Body of pancreas (tissue), 4 donors: ENCODE measurements around the gene CCDC106.

Experiments used
- POLR2A ChIP-seq, 3 donors: fragments of 450-650 bp; IDR thresholded peaks; one replicate each; pipeline ENCODE4 v1.6.1; 2016; ENCODE audit warnings: antibody characterized with exemption in 3 of 3, mild to moderate bottlenecking in 2 of 3
- TF ChIP-seq, protein P1 (sequence below), 7 experiments: fragments of 450-650 bp in 4 of 7; fragments of 200-600 bp in 3 of 7; sonication (generic) in 3 of 7; IDR thresholded peaks; one replicate each; pipeline ENCODE4 v1.5.1; 2016 to 2019; ENCODE audit warnings: antibody characterized with exemption in 7 of 7

DNA sequence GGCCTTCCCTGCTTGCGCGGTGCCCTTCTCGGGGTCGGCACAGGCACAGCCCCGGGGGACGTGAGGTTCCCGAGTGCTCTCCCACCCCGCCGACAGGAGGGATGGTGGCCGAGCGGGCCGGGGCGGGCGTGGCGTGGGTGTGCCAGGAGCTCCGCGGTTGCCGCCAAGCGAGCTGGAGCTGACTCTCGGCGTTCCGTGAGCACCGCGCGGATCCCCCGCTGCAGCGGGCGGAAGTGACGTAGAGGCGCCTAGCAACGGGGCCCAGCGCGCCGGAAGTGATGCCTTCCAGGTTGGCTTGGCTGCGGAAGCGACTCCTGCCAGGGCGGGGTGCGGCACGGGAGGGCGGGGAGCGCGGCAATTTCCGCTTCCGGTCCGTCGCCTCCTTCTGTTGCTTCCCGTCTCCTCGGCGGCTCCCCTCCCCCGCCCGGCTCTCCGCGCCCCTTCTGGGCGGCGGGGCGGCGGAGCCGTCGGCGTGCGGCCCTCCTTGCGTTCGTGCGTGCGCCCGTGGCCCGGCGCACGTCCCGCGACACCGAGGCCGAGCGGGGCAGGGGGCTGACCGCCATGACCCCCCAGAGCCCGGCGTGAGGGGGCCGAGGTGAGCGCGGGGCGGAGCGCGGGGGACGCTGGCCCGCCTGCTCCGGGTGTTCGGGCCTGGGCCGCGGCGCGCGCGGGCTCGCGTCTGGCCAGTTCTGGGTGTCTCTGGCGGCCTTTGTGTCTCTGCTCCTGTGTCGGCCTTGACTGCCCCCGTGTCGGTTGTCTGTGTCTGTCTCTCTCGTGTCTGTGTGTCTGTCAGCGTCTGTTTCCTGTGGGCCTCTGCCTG lies 27.0 kb downstream of the CCDC106 start, which contains the start of gene EPN1:
- TF ChIP-seq, protein P1, sequence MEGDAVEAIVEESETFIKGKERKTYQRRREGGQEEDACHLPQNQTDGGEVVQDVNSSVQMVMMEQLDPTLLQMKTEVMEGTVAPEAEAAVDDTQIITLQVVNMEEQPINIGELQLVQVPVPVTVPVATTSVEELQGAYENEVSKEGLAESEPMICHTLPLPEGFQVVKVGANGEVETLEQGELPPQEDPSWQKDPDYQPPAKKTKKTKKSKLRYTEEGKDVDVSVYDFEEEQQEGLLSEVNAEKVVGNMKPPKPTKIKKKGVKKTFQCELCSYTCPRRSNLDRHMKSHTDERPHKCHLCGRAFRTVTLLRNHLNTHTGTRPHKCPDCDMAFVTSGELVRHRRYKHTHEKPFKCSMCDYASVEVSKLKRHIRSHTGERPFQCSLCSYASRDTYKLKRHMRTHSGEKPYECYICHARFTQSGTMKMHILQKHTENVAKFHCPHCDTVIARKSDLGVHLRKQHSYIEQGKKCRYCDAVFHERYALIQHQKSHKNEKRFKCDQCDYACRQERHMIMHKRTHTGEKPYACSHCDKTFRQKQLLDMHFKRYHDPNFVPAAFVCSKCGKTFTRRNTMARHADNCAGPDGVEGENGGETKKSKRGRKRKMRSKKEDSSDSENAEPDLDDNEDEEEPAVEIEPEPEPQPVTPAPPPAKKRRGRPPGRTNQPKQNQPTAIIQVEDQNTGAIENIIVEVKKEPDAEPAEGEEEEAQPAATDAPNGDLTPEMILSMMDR (IDR thresholded peaks at IDR 0.05): no peak
- TF ChIP-seq POLR2A (IDR thresholded peaks at IDR 0.05): peak; percentile 9 to 61 (median 31)
